GM12892 (cell line): ENCODE measurements around the gene RTL10.

Source experiments
- POLR2A ChIP-seq: IDR thresholded peaks from 2 replicates; pipeline ENCODE4 v1.6.1; 2011; ENCODE audit warnings: low read depth, low read length, control low read depth
- TAF1 ChIP-seq: IDR thresholded peaks from 2 replicates; pipeline ENCODE4 v1.6.1; 2011; ENCODE audit warnings: low read depth, mild to moderate bottlenecking, control low read depth, low read length, borderline replicate concordance

- TF ChIP-seq TAF1 (no peak), POLR2A (no peak)
These were observed 24.9 kb upstream of the RTL10 start for GRCh38 chr22:19879643-19879991.
